Sigmoid colon (tissue), 7 donors: ENCODE results near the gene AQP4. TPM values are rescaled to one million over a fixed set of nuclear protein-coding genes. Genes with fewer than 3 reads are reported as not detected.

Experiments used
- DNase-seq: peaks from one replicate; pipeline ENCODE4 v3.0.0-alpha.2; 2019
- H3K27ac ChIP-seq, 4 donors: fragments of 200-600 bp; sonication (generic); one replicate each; pipeline ENCODE4 v1.5.1; 2016 to 2019; ENCODE audit warnings: mild to moderate bottlenecking in 1 of 4
- H3K27me3 ChIP-seq, 3 donors: fragments of 200-600 bp; sonication (generic); one replicate each; pipeline ENCODE4 v1.5.1; 2019; ENCODE audit warnings: mild to moderate bottlenecking in 1 of 3
- H3K36me3 ChIP-seq, 4 donors: fragments of 200-600 bp; sonication (generic); one replicate each; pipeline ENCODE4 v1.5.1; 2016 to 2019
- H3K4me1 ChIP-seq, 4 donors: fragments of 200-600 bp; sonication (generic); one replicate each; pipeline ENCODE4 v1.5.1; 2017 to 2019
- H3K4me3 ChIP-seq, 4 donors: fragments of 200-600 bp; sonication (generic); one replicate each; pipeline ENCODE4 v1.5.1; 2017 to 2019; ENCODE audit warnings: mild to moderate bottlenecking in 2 of 4, moderate library complexity in 1 of 4
- H3K9me3 ChIP-seq, 4 donors: fragments of 200-600 bp in 3 of 4; sonication (generic) in 3 of 4; one replicate each; pipeline versions ENCODE4 v1.5.1 to v1.6.1; 2013 to 2019
- CTCF ChIP-seq, 4 experiments: fragments of 450-650 bp in 3 of 4; fragments of 200-600 bp in 1 of 4; IDR thresholded peaks; one replicate each; pipeline ENCODE4 v1.5.1; 2016 to 2019; ENCODE audit warnings: antibody characterized with exemption in 4 of 4, mild to moderate bottlenecking in 3 of 4, moderate library complexity in 2 of 4
- EP300 ChIP-seq, 4 donors: sonication (generic); formaldehyde crosslinking; IDR thresholded peaks; one replicate each; pipeline ENCODE4 v1.6.1; 2017; ENCODE audit warnings: antibody characterized with exemption in 4 of 4
- POLR2A ChIP-seq, 2 donors: fragments of 450-650 bp; IDR thresholded peaks; one replicate each; pipeline ENCODE4 v1.6.1; 2016; ENCODE audit warnings: antibody characterized with exemption in 2 of 2, mild to moderate bottlenecking in 2 of 2, moderate library complexity in 2 of 2
- POLR2AphosphoS5 ChIP-seq, 4 donors: sonication (generic); formaldehyde crosslinking; IDR thresholded peaks; one replicate each; pipeline ENCODE4 v1.6.1; 2017; ENCODE audit warnings: antibody characterized with exemption in 4 of 4
- WGBS, 2 donors: extraction: QIAGEN DNeasy Blood & Tissue Kit; methylation state at CpG; one replicate each; pipeline ENCODE4 v1.1.7; 2013; 5-methylcytosine and 5-hydroxymethylcytosine counted together
- intact Hi-C: fragments of 100-400 bp; cut with DNase I; formaldehyde crosslinking; loops from one replicate; pipeline ENCODE4 v1.15.1; 2023
- polyA plus RNA-seq, 3 donors: library from polyadenylated mRNA; stranded (reverse); fragments of 200-250 nt; gene quantifications; one replicate each; pipeline ENCODE4 v1.2.3, GENCODE V29; 2013
- total RNA-seq, 4 donors: library from RNA; depleted of rRNA; stranded (reverse); fragments of >200 nt; gene quantifications; one replicate each; pipeline ENCODE4 v1.1.0, GENCODE V29; 2016
- donor health status: healthy with polysubstance abuse.
- donor health status: Bipolar disorder and iron deficiency.
- donor health status: healthy.

AQP4 gene
- total and polyA plus RNA-seq, 7 donors: 0.25 to 1.8 (median 0.66) TPM; not detected in 1

GRCh38 chr18:26902291-26902690 lies 36.8 kb upstream of the AQP4 start:
- H3K27ac ChIP-seq: no peak overlapping the region
- H3K9me3 ChIP-seq: peaks cover 0 to 8% (median 0%) of the 10 kb centered on the region in 4 donors
- H3K36me3 ChIP-seq: no peaks in the 10 kb centered on the region
- intact Hi-C loops: no loop called here
- TF ChIP-seq POLR2A (IDR thresholded peaks at IDR 0.05) (no peak), EP300 (IDR thresholded peaks at IDR 0.05) (no peak), POLR2AphosphoS5 (IDR thresholded peaks at IDR 0.05) (no peak)
- H3K4me3 ChIP-seq: no peak overlapping the region
- WGBS, 2 donors: 90 to 92% methylated on average over 5 of the region's 5 CpGs
- DNase-seq: no peak
- no peaks in the 10 kb centered on the region for H3K27me3 ChIP-seq
- H3K4me1 ChIP-seq: no peaks in the 10 kb centered on the region

GRCh38 chr18:26901020-26901419 lies 35.5 kb upstream of the AQP4 start:
- Histone ChIP-seq H3K27ac (no peak overlapping the region), H3K36me3 (no peaks in the 10 kb centered on the region), H3K4me3 (no peak overlapping the region), H3K27me3 (no peaks in the 10 kb centered on the region), H3K4me1 (no peaks in the 10 kb centered on the region), H3K9me3 (peaks cover 0 to 8% (median 0%) of the 10 kb centered on the region in 4 donors)
- TF ChIP-seq POLR2A (IDR thresholded peaks at IDR 0.05): no peak
- no peak for TF ChIP-seq EP300 (IDR thresholded peaks at IDR 0.05)
- TF ChIP-seq POLR2AphosphoS5 (IDR thresholded peaks at IDR 0.05): no peak
- TF ChIP-seq CTCF (IDR thresholded peaks at IDR 0.05): no peak
- no peak for DNase-seq
- intact Hi-C loops: no loop called here

- Histone ChIP-seq H3K27ac (no peak overlapping the region), H3K36me3 (no peaks in the 10 kb centered on the region), H3K4me3 (no peak overlapping the region), H3K4me1 (no peaks in the 10 kb centered on the region), H3K9me3 (no peaks in the 10 kb centered on the region), H3K27me3 (no peaks in the 10 kb centered on the region)
- TF ChIP-seq CTCF (IDR thresholded peaks at IDR 0.05) (no peak), POLR2A (IDR thresholded peaks at IDR 0.05) (no peak)
- no peak for DNase-seq
- intact Hi-C loops: no loop called here
- 41 to 67% methylated on average over 1 of the region's 1 CpG for whole genome bisulfite sequencing, 2 donors
These were observed 28.9 kb upstream of the AQP4 start for GRCh38 chr18:26894426-26894825.

DNA sequence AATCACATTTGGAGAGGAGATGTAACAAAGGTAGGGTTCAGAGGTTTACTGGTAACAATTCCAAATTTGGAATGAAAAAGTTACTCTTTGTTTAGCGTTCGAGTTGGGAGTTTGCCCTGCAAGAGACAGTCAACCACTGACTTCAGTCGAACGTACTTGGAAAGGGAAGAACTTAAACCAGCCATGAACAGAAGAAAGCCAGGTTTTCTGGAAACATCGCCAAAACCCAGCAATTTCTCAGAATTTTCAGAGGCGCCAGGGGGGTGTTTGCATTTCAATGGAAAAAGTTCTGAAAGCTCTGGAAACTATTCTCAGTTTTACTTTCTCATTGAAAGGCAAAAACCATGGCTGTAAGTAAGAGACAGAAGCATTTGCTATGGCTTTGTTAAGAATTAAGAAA lies 28.5 kb upstream of the AQP4 start:
- Histone ChIP-seq H3K4me1 (no peaks in the 10 kb centered on the region), H3K9me3 (no peaks in the 10 kb centered on the region), H3K27me3 (no peaks in the 10 kb centered on the region), H3K36me3 (no peaks in the 10 kb centered on the region), H3K4me3 (no peak overlapping the region), H3K27ac (no peak overlapping the region)
- intact Hi-C loops: no loop called here
- WGBS, 2 donors: 55 to 62% methylated on average over 6 of the region's 6 CpGs
- no peak for TF ChIP-seq EP300 (IDR thresholded peaks at IDR 0.05)
- no peak for TF ChIP-seq POLR2AphosphoS5 (IDR thresholded peaks at IDR 0.05)
- TF ChIP-seq CTCF (IDR thresholded peaks at IDR 0.05): no peak
- no peak for TF ChIP-seq POLR2A (IDR thresholded peaks at IDR 0.05)
- no peak for DNase-seq

GRCh38 chr18:26888259-26888658 lies 22.8 kb upstream of the AQP4 start:
- Histone ChIP-seq H3K9me3 (no peaks in the 10 kb centered on the region), H3K4me1 (no peaks in the 10 kb centered on the region), H3K27me3 (no peaks in the 10 kb centered on the region), H3K4me3 (no peak overlapping the region), H3K27ac (no peak overlapping the region), H3K36me3 (no peaks in the 10 kb centered on the region)
- WGBS, 2 donors: 93 to 98% methylated on average over 4 of the region's 4 CpGs
- intact Hi-C loops: no loop called here
- DNase-seq: no peak
- no peak for TF ChIP-seq EP300 (IDR thresholded peaks at IDR 0.05)
- no peak for TF ChIP-seq CTCF (IDR thresholded peaks at IDR 0.05)
- no peak for TF ChIP-seq POLR2A (IDR thresholded peaks at IDR 0.05)
- no peak for TF ChIP-seq POLR2AphosphoS5 (IDR thresholded peaks at IDR 0.05)
